Loucy (cell line): ENCODE results near the gene VSTM2B.

ENCODE experiments used
- H2AFZ ChIP-seq: fragments of 200-600 bp; sonication (generic); 2 replicates; pipeline ENCODE4 v1.6.0; 2016; ENCODE audit warnings: antibody characterized with exemption, mild to moderate bottlenecking, low read length, moderate library complexity
- H3F3A ChIP-seq: fragments of 200-600 bp; 2 replicates; pipeline ENCODE4 v1.6.0; 2016; ENCODE audit warnings: antibody characterized with exemption, low read depth, mild to moderate bottlenecking
- H3K27me3 ChIP-seq: fragments of 200-600 bp; sonication (generic); 2 replicates; pipeline ENCODE4 v1.6.1; 2014; ENCODE audit warnings: low read length, mild to moderate bottlenecking; ENCODE audit not compliant: insufficient read depth, poor library complexity, severe bottlenecking
- H3K36me3 ChIP-seq: fragments of 200-600 bp; sonication (generic); 2 replicates; pipeline ENCODE4 v1.6.1; 2016; ENCODE audit warnings: low read length; ENCODE audit not compliant: insufficient read depth
- H3K4me1 ChIP-seq: fragments of 200-600 bp; sonication (generic); 2 replicates; pipeline ENCODE4 v1.5.1; 2014; ENCODE audit warnings: low read length, mild to moderate bottlenecking; ENCODE audit not compliant: insufficient read depth, poor library complexity, severe bottlenecking
- H3K4me2 ChIP-seq: fragments of 200-600 bp; sonication (generic); 2 replicates; pipeline ENCODE4 v1.6.0; 2014; ENCODE audit warnings: antibody characterized with exemption, low read length, low read depth, mild to moderate bottlenecking; ENCODE audit not compliant: poor library complexity, severe bottlenecking
- H3K4me3 ChIP-seq: fragments of 200-600 bp; sonication (generic); 2 replicates; pipeline ENCODE4 v1.5.1; 2014; ENCODE audit warnings: low read length, mild to moderate bottlenecking, mixed read lengths; ENCODE audit not compliant: poor library complexity, severe bottlenecking
- H3K79me2 ChIP-seq: fragments of 200-600 bp; sonication (generic); 2 replicates; pipeline ENCODE4 v1.6.1; 2014; ENCODE audit warnings: low read length; ENCODE audit not compliant: insufficient read depth
- H3K9ac ChIP-seq: fragments of 200-600 bp; sonication (generic); 2 replicates; pipeline ENCODE4 v1.6.0; 2014; ENCODE audit warnings: mild to moderate bottlenecking, low read depth, low read length, moderate library complexity; ENCODE audit not compliant: poor library complexity, severe bottlenecking
- H3K9me2 ChIP-seq: fragments of 200-600 bp; sonication (generic); replicated peaks from 2 replicates; pipeline ENCODE4 v1.6.1; 2016; ENCODE audit warnings: low read depth, low read length, mixed read lengths
- H3K9me3 ChIP-seq: fragments of 200-600 bp; sonication (generic); 2 replicates; pipeline ENCODE4 v1.6.1; 2014; ENCODE audit warnings: mild to moderate bottlenecking, antibody characterized with exemption, low read length, low read depth; ENCODE audit not compliant: insufficient read depth
- H4K20me1 ChIP-seq: fragments of 200-600 bp; sonication (generic); 2 replicates; pipeline ENCODE4 v1.6.0; 2014; ENCODE audit warnings: antibody characterized with exemption, low read length, mild to moderate bottlenecking; ENCODE audit not compliant: insufficient read depth, poor library complexity, severe bottlenecking
- CTCF ChIP-seq: fragments of 200-600 bp; sonication (generic); conservative IDR thresholded peaks from 2 replicates; pipeline ENCODE4 v1.5.1; 2014; ENCODE audit warnings: mild to moderate bottlenecking, antibody characterized with exemption, low read length
- EZH2phosphoT487 ChIP-seq: fragments of 200-600 bp; IDR thresholded peaks from 2 replicates; pipeline ENCODE4 v1.6.1; 2018; ENCODE audit warnings: antibody characterized with exemption, mild to moderate bottlenecking, moderate library complexity, borderline replicate concordance

VSTM2B gene

GRCh38 chr19:29564574-29565005 is 38.8 kb downstream of the VSTM2B start:
- H3K9me2 ChIP-seq = no peaks in the 10 kb centered on the region

GRCh38 chr19:29565171-29565570 is 39.4 kb downstream of the VSTM2B start:
- H3K4me1 ChIP-seq = no peaks in the 10 kb centered on the region
- no peaks in the 10 kb centered on the region for H3F3A ChIP-seq
- no peaks in the 10 kb centered on the region for H3K27me3 ChIP-seq
- no peak overlapping the region for H2AFZ ChIP-seq
- no peaks in the 10 kb centered on the region for H3K79me2 ChIP-seq
- no peaks in the 10 kb centered on the region for H3K36me3 ChIP-seq
- H3K9me2 ChIP-seq = no peaks in the 10 kb centered on the region
- H4K20me1 ChIP-seq = no peaks in the 10 kb centered on the region
- H3K9me3 ChIP-seq = no peaks in the 10 kb centered on the region; the same call in 1 of the 2 replicates
- H3K4me3 ChIP-seq = no peak overlapping the region
- H3K9ac ChIP-seq = no peak overlapping the region
- no peak overlapping the region for H3K4me2 ChIP-seq
- no peak for TF ChIP-seq CTCF
- TF ChIP-seq EZH2phosphoT487 = no peak

More at GRCh38 chr19:29564574-29565005, 38.8 kb downstream of the VSTM2B start:
- Histone ChIP-seq H3K27me3 (no peaks in the 10 kb centered on the region), H2AFZ (no peak overlapping the region; the same call in 1 of the 2 replicates), H3F3A (no peaks in the 10 kb centered on the region), H3K4me2 (no peak overlapping the region), H3K9ac (no peak overlapping the region), H3K36me3 (no peaks in the 10 kb centered on the region), H3K79me2 (no peaks in the 10 kb centered on the region), H3K9me3 (no peaks in the 10 kb centered on the region; the same call in 1 of the 2 replicates), H3K4me1 (no peaks in the 10 kb centered on the region), H3K4me3 (no peak overlapping the region), H4K20me1 (no peaks in the 10 kb centered on the region)
- TF ChIP-seq CTCF (no peak), EZH2phosphoT487 (no peak)

- no peaks in the 10 kb centered on the region for H3K4me1 ChIP-seq
- H4K20me1 ChIP-seq = no peaks in the 10 kb centered on the region
- no peaks in the 10 kb centered on the region for H3F3A ChIP-seq
- no peak overlapping the region for H3K4me2 ChIP-seq
- no peak overlapping the region for H3K4me3 ChIP-seq
- H2AFZ ChIP-seq = no peak overlapping the region
- no peaks in the 10 kb centered on the region for H3K36me3 ChIP-seq
- H3K9me2 ChIP-seq = no peaks in the 10 kb centered on the region
- H3K9me3 ChIP-seq = no peaks in the 10 kb centered on the region; the same call in 1 of the 2 replicates
- no peaks in the 10 kb centered on the region for H3K79me2 ChIP-seq
- H3K9ac ChIP-seq = no peak overlapping the region
- TF ChIP-seq CTCF = no peak
- TF ChIP-seq EZH2phosphoT487 = no peak
- H3K27me3 ChIP-seq = no peaks in the 10 kb centered on the region
Measured at GRCh38 chr19:29566496-29567054, 40.8 kb downstream of the VSTM2B start.
